WI38 (cell line): Measurements from ENCODE around the gene CDH12.

ENCODE experiments used
- H3K4me3 ChIP-seq: 2 replicates; pipeline ENCODE4 v1.5.1; 2011; ENCODE audit warnings: low read depth, mild to moderate bottlenecking, control low read depth, low read length
- CTCF ChIP-seq: IDR thresholded peaks from 2 replicates; pipeline ENCODE4 v1.5.1; 2012; ENCODE audit warnings: low read depth, mild to moderate bottlenecking, control low read depth, low read length

The CDH12 gene

GRCh38 chr5:22706901-22707300 lies 146.2 kb downstream of the CDH12 start:
- TF ChIP-seq CTCF = no peak
- no peak overlapping the region for H3K4me3 ChIP-seq

GRCh38 chr5:22699319-22699718 lies 153.8 kb downstream of the CDH12 start:
- no peak for TF ChIP-seq CTCF
- H3K4me3 ChIP-seq = no peak overlapping the region

- no peak for TF ChIP-seq CTCF
- no peak overlapping the region for H3K4me3 ChIP-seq
Observed at GRCh38 chr5:22693121-22693520, 160.0 kb downstream of the CDH12 start.

- no peak for TF ChIP-seq CTCF
- no peak overlapping the region for H3K4me3 ChIP-seq
Observed at GRCh38 chr5:22683050-22683449, 170.1 kb downstream of the CDH12 start.

- no peak for TF ChIP-seq CTCF
- no peak overlapping the region for H3K4me3 ChIP-seq
Observed at GRCh38 chr5:22678886-22679285, 174.3 kb downstream of the CDH12 start.

GRCh38 chr5:22673131-22673530 lies 180.0 kb downstream of the CDH12 start:
- no peak overlapping the region for H3K4me3 ChIP-seq
- no peak for TF ChIP-seq CTCF

- H3K4me3 ChIP-seq = no peak overlapping the region
- no peak for TF ChIP-seq CTCF
Observed at GRCh38 chr5:22669345-22669744, 183.8 kb downstream of the CDH12 start.

- no peak for TF ChIP-seq CTCF
Observed at GRCh38 chr5:22665801-22666200, 187.3 kb downstream of the CDH12 start.

More at GRCh38 chr5:22665801-22666200, 187.3 kb downstream of the CDH12 start:
- no peak overlapping the region for H3K4me3 ChIP-seq
